ENCODE measurements around the gene WDR54.
A peak's percentile ranks its signal among the peaks of the same experiment; 100 is the strongest.

The WDR54 gene

DNA sequence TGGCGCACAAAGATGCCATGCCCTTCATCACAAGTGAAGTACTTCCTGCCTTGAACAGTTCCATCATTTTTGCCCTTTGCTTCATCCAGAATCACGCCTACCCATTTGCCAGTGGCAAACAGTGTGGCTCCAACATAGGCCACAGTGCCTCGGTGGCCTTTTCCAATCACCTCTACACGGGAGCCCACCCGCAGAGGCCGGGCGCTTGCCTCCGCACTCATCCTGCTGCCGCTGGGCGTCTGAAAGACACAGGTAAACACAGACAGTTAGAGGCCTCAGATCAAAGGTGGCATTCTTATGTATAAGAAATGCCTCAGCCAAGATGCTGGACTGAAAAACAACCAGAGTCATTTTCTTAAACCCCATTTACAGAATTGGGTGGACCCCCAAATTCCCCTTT lies 43.5 kb upstream of the WDR54 start:
- no peak overlapping the region for H3K4me3 ChIP-seq (ENCODE audit: control insufficient read depth, low read depth, low read length)
- DNase-seq (ENCODE audit: low read depth), result no peak
- TF ChIP-seq, protein P1, sequence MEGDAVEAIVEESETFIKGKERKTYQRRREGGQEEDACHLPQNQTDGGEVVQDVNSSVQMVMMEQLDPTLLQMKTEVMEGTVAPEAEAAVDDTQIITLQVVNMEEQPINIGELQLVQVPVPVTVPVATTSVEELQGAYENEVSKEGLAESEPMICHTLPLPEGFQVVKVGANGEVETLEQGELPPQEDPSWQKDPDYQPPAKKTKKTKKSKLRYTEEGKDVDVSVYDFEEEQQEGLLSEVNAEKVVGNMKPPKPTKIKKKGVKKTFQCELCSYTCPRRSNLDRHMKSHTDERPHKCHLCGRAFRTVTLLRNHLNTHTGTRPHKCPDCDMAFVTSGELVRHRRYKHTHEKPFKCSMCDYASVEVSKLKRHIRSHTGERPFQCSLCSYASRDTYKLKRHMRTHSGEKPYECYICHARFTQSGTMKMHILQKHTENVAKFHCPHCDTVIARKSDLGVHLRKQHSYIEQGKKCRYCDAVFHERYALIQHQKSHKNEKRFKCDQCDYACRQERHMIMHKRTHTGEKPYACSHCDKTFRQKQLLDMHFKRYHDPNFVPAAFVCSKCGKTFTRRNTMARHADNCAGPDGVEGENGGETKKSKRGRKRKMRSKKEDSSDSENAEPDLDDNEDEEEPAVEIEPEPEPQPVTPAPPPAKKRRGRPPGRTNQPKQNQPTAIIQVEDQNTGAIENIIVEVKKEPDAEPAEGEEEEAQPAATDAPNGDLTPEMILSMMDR (conservative IDR thresholded peaks at IDR 0.05; ENCODE audit: control insufficient read depth, insufficient read depth, low read depth, low read length), result no peak

DNA sequence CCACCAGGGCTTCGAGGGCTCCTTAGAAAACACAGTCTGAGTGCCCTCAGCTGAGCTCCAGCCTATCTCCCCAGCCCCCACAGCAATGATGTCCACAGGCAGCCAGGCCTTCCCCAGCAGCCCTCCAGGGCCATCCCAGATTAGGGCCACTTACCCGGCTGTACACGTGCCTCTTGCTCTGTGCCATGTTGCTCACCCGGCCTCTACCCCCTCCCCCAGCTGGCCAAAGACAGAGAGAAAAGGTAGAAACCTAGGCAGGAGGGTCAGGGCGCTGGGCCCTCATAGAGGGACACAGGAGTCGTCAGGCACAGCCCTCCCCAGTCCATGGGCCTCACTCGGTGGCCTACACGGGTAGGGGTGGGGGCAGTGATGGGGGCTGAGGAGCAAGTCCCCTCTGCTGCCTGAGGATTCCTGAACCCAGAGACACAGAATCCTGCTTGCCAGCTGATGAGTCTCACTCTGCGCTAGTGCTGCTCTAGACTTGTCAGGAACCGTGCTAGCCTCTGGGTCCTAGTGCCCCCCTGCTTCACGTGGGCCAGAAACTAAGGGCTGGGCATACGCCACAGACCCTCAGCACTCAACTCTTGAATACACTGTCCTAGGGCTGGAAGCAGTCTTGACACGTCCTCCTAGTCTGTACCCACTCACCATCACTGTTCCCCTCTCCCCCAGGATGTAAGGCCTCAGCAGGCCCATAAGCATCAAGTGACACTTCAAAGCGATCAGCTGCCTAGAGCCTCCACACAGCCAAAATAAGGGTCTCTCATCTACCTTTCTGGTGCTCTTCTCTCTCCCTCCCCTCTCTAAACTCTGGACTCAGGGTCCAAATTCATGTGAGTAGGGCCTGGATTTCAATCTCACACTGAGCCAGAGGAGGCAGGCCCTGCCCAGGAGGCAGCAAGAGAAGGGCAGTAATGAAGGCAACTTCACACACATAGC lies 41.4 kb upstream of the WDR54 start, which contains the start of gene DCTN1:
Gene DCTN1 (minus strand): TSS at position 461 of the 939 bp plus-strand sequence. CDS start 274 bp downstream, at position 187.
- peak; percentile 73 for DNase-seq (ENCODE audit: low read depth)
- H3K4me3 ChIP-seq (ENCODE audit: control insufficient read depth, low read depth, low read length), result peak within 1 kb of the TSS; percentile 40
- TF ChIP-seq, protein P1 (conservative IDR thresholded peaks at IDR 0.05; ENCODE audit: control insufficient read depth, insufficient read depth, low read depth, low read length), result no peak

DNA sequence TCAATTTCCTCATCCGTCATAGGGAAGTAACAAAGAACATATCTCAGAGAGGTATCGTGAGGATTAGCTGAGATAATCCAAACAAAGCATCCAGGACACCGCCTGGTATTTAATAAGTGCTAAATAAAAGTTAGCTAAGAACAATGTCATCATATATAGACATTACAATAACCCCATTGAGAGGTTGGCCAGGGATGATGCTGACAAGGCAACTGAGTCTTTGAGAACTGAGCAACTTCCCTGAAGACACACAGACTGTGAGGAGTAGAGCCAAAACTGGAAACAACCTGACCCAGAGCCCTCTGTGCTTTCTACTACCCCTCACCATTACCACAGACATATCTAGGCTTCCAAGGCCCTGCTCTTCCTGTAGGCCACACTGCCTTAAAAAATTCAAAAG lies 39.8 kb upstream of the WDR54 start:
- DNase-seq (ENCODE audit: low read depth), result no peak
- H3K4me3 ChIP-seq (ENCODE audit: control insufficient read depth, low read depth, low read length), result no peak overlapping the region
- TF ChIP-seq, protein P1 (conservative IDR thresholded peaks at IDR 0.05; ENCODE audit: control insufficient read depth, insufficient read depth, low read depth, low read length), result no peak

DNA sequence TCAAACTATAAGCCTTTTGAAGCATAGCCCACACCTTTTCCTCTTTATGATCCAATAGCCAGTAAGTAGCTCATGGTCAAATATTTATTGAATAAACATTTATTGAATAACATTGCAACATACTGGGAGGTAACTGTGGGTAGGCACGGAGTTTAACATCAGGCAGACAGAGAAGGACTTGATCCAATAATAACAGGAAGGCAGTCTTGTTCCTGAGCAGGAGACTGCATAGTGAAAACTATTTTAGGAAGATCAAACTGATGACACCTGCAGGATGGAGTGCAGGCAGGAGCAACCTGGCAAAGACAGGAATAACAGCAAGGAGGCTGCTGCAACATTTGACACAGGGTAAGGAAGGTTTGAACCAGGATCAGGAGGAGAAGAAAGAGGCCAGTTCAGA lies 38.3 kb upstream of the WDR54 start:
- no peak overlapping the region for H3K4me3 ChIP-seq (ENCODE audit: control insufficient read depth, low read depth, low read length)
- DNase-seq (ENCODE audit: low read depth), result peak; percentile 62
- TF ChIP-seq, protein P1 (conservative IDR thresholded peaks at IDR 0.05; ENCODE audit: control insufficient read depth, insufficient read depth, low read depth, low read length), result no peak

DNA sequence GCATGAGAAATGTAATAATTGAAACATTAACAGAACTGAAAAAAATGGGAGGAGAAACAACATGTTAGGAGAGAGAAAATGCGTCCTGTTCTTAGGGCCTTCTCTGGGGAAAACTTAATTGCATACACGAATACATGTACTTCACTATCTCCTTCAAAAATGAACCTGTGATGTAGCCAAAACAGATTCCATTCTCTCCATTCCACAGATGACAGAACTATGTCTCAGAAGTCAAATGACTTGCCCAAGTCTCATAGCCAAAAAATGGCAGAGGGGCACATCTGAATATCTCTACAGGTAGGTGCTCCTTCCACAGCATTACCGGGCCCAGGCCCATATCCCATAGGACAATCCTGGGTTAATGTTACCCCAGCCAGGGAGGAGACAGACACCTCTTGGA lies 37.5 kb upstream of the WDR54 start:
- no peak overlapping the region for H3K4me3 ChIP-seq (ENCODE audit: control insufficient read depth, low read depth, low read length)
- TF ChIP-seq, protein P1 (conservative IDR thresholded peaks at IDR 0.05; ENCODE audit: control insufficient read depth, insufficient read depth, low read depth, low read length), result no peak
- DNase-seq (ENCODE audit: low read depth), result no peak

DNA sequence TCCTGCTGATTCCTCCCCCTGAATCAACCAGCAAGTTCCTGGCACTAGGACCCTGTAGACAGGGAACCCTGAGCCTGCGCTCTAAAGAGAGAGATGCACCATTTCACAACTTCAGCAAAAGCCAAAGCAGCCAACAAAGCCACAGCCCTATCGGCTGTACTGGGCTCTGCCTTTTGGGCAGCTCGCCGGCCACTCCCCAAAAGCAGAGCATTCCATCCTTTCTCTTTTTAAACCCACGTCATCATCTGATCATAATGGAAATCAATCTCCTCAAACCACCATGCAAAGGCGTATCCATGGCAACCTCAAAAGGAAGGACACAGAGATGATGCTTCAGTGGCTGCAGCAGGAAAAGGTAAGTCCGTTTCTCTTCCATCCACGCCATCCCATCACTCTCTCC lies 36.1 kb upstream of the WDR54 start:
- DNase-seq (ENCODE audit: low read depth), result peak; percentile 30
- TF ChIP-seq, protein P1 (conservative IDR thresholded peaks at IDR 0.05; ENCODE audit: control insufficient read depth, insufficient read depth, low read depth, low read length), result no peak
- H3K4me3 ChIP-seq (ENCODE audit: control insufficient read depth, low read depth, low read length), result no peak overlapping the region
